Measurements from ENCODE around the gene USP47. TPM values are rescaled to one million over a fixed set of nuclear protein-coding genes. Genes with fewer than 3 reads are reported as not detected.

Gene USP47
- total and polyA plus RNA-seq, 2 of the 8 experiments (the other 6 are each of a cell fraction or from before 2014, with no cell fraction given): 4.2 to 21.3 TPM

DNA sequence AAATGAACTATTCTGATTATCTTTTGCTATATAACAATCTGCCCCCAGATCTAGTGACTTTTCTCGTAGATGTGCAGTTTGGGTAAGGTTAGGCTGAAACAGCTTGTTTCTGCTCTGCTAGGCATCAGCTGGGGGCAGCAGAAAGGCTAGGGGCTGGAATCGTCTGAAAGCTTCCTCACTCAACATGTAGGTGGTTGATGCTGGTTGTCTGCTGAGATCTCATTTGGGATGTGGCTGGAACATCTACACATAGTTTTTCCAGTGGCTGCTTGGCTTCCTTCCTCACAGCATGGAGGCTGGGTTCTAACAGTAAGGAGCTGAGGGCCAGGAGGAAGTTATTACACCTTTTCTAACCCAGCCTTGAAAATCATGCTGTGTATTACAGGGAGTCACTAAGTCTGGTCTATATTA is 30.2 kb downstream of the USP47 start:
- H3K27ac ChIP-seq (ENCODE audit: low read depth, low read length): no peak overlapping the region
- TF ChIP-seq CBX8 (IDR thresholded peaks at IDR 0.05; ENCODE audit: borderline replicate concordance, low read depth, low read length) (no peak), SP1 (IDR thresholded peaks at IDR 0.05; ENCODE audit: low read depth, low read length) (no peak), KDM1A (IDR thresholded peaks at IDR 0.05; ENCODE audit: borderline replicate concordance, low read length) (no peak), ATF2 (IDR thresholded peaks at IDR 0.05; ENCODE audit: low read length) (no peak), EP300 (IDR thresholded peaks at IDR 0.05; ENCODE audit: borderline replicate concordance in 1 of 2, low read depth in 2 of 2, low read length in 2 of 2) (no peak), SIN3A (conservative IDR thresholded peaks at IDR 0.05 in 1 of 2, IDR thresholded peaks at IDR 0.05 in 1 of 2; ENCODE audit: low read depth in 1 of 2, low read length in 2 of 2) (no peak), TBP (IDR thresholded peaks at IDR 0.05; ENCODE audit: low read depth, low read length) (no peak), TAF7 (optimal IDR thresholded peaks at IDR 0.05; ENCODE audit: borderline replicate concordance, low read depth, low read length) (no peak), SUZ12 (IDR thresholded peaks at IDR 0.05; ENCODE audit: low read length) (no peak), NANOG (IDR thresholded peaks at IDR 0.05; ENCODE audit: insufficient read depth, low read depth, low read length, poor library complexity, severe bottlenecking) (no peak), CEBPB (IDR thresholded peaks at IDR 0.05; ENCODE audit: low read depth, low read length) (no peak)

More for the DNA sequence above, 30.2 kb downstream of the USP47 start:
- no peak overlapping the region for H3K56ac ChIP-seq (replicated peaks; ENCODE audit: insufficient read length, low read depth, low read length)
- H4K91ac ChIP-seq (replicated peaks; ENCODE audit: insufficient read length, low read length): no peak overlapping the region
- H3K4me1 ChIP-seq (replicated peaks in 1 of 4; ENCODE audit: control insufficient read depth in 3 of 4, insufficient read depth in 4 of 4, low read length in 3 of 4): peaks cover 3 to 10% (median 7%) of the 10 kb centered on the region in 4 experiments
- H4K8ac ChIP-seq (ENCODE audit: extremely low read depth, insufficient read depth, low read length): no peak overlapping the region
- H4K20me1 ChIP-seq (replicated peaks in 1 of 2; ENCODE audit: control insufficient read depth in 1 of 2, insufficient read depth in 2 of 2, low read length in 2 of 2): peaks cover 6 to 7% of the 10 kb centered on the region in 2 experiments
- H3K36me3 ChIP-seq (ENCODE audit: control insufficient read depth in 2 of 4, insufficient read depth in 4 of 4, low read length in 3 of 4): no peaks in the 10 kb centered on the region; a peak in 1 of 8 replicates
- H3K4ac ChIP-seq (replicated peaks; ENCODE audit: insufficient read length, low read depth, low read length): no peak overlapping the region
- H3K79me1 ChIP-seq (ENCODE audit: low read depth, low read length): peaks cover 5% of the 10 kb centered on the region; the same call in 1 of the 2 replicates
- no peak overlapping the region for H3K4me3 ChIP-seq (ENCODE audit: extremely low read depth in 1 of 4, insufficient read depth in 2 of 4, low read depth in 3 of 4, low read length in 4 of 4)
- no peaks in the 10 kb centered on the region; the same call in 1 of the 2 replicates for H3K23me2 ChIP-seq (ENCODE audit: low read depth, low read length)
- no peaks in the 10 kb centered on the region for H3K27me3 ChIP-seq (replicated peaks in 1 of 4; ENCODE audit: control insufficient read depth in 3 of 4, extremely low read depth in 1 of 4, insufficient read depth in 3 of 4, low read length in 3 of 4)
- H4K5ac ChIP-seq (ENCODE audit: insufficient read length, low read depth, low read length): no peak overlapping the region
- H3K18ac ChIP-seq (ENCODE audit: extremely low read depth, low read length): no peak overlapping the region
- no peak overlapping the region for H3K14ac ChIP-seq (ENCODE audit: insufficient read length)
- no peak overlapping the region for H2BK120ac ChIP-seq (replicated peaks; ENCODE audit: low read depth, low read length)
- H2AFZ ChIP-seq (ENCODE audit: low read length): no peak overlapping the region
- H3K9me3 ChIP-seq (ENCODE audit: insufficient read depth in 2 of 2, low read depth in 1 of 2, low read length in 1 of 2): peaks cover 0 to 4% of the 10 kb centered on the region in 2 experiments; a peak in 2 of 4 replicates
- no peak overlapping the region for H2BK5ac ChIP-seq (ENCODE audit: low read depth, low read length)
- no peak overlapping the region for H2BK15ac ChIP-seq (ENCODE audit: low read length)
- H2BK12ac ChIP-seq (ENCODE audit: low read depth, low read length): no peak overlapping the region
- ChIA-PET CTCF (ENCODE audit: partially characterized antibody) (interaction anchor here (1.1 to 1.3 kb wide), 2 partner anchors 205 to 715 kb away, joined by 3 read pairs; no protein-coding TSS in a partner anchor), POLR2A (ENCODE audit: partially characterized antibody) (interaction anchor here (1.5 kb wide), 1 partner anchor 14 kb away, joined by 3 read pairs; no protein-coding TSS in a partner anchor)
- H3K79me2 ChIP-seq (ENCODE audit: control insufficient read depth in 1 of 2, insufficient read depth in 2 of 2, low read length in 2 of 2): peaks cover 0 to 81% of the 10 kb centered on the region in 2 experiments; a peak in 3 of 4 replicates
- no peak overlapping the region for H3K4me2 ChIP-seq (ENCODE audit: insufficient read depth in 1 of 2, low read depth in 2 of 2, low read length in 2 of 2)
- no peak for DNase-seq (ENCODE audit: low read depth in 1 of 2, low spot score in 2 of 2)
- H2BK20ac ChIP-seq (ENCODE audit: low read length): no peak overlapping the region
- H3K9ac ChIP-seq (replicated peaks in 1 of 4; ENCODE audit: extremely low read depth in 1 of 4, low read depth in 3 of 4, low read length in 3 of 4): no peak overlapping the region
- no peak overlapping the region for H2AK5ac ChIP-seq (ENCODE audit: low read depth, low read length)
- no peak overlapping the region for H3K23ac ChIP-seq (ENCODE audit: insufficient read length)
- 83% methylated on average over 2 of the region's 2 CpGs; no CpG with 5 or more reads in 1 of the 2 experiments for WGBS, 2 experiments (ENCODE audit: extremely low coverage in 1 of 2, insufficient coverage in 1 of 2, insufficient read length in 1 of 2, insufficient replicate concordance in 2 of 2, low coverage in 1 of 2, low lambda C conversion rate in 2 of 2, missing lambda C conversion rate in 1 of 2)
- FAIRE-seq: no peak
